ENCODE data around the gene SLC46A1. TPM values are rescaled to one million over a fixed set of nuclear protein-coding genes. Genes with fewer than 3 reads are reported as not detected.
A peak's percentile ranks its signal among the peaks of the same experiment; 100 is the strongest.

The SLC46A1 gene
- total and polyA plus RNA-seq, 2 donors (not counting 1 experiment from before 2014, with no cell fraction given): 2.5 to 4.3 TPM

- intact Hi-C loops (cut with micrococcal nuclease): loop anchor here (2.0 kb wide), 1 partner anchor 15 kb away; the partner anchor contains the start of genes SARM1 and VTN
- H3K27ac ChIP-seq (ENCODE audit: low read length in 2 of 2): no peak overlapping the region
- H3K36me3 ChIP-seq (replicated peaks in 1 of 2; ENCODE audit: control extremely low read depth in 1 of 2, control insufficient read depth in 1 of 2, extremely low read depth in 1 of 2, insufficient read depth in 2 of 2, low read length in 1 of 2): peaks cover 3 to 19% of the 10 kb centered on the region in 2 experiments
- Mint-ChIP-seq H3K9me3 (ENCODE audit: insufficient read depth) (no peaks in the 10 kb centered on the region), H3K27me3 (peaks cover 27% of the 10 kb centered on the region), H3K27ac (no peak overlapping the region), H3K4me1 (peaks cover 26% of the 10 kb centered on the region), H3K4me3 (peak overlapping the region; percentile 92)
- H3K9ac ChIP-seq (ENCODE audit: low read length): peak overlapping the region; percentile 65
- DNase-seq (no peak), ATAC-seq (ENCODE audit: low read depth) (no peak)
- POLR2A ChIA-PET: no interaction called here
- CTCF ChIA-PET: interaction anchor here (0.6 to 1.6 kb wide), 3 partner anchors 31 to 116 kb away, joined by 3 to 6 read pairs (median 5); no protein-coding TSS in a partner anchor
- peaks cover 12% of the 10 kb centered on the region for H4K20me1 ChIP-seq (ENCODE audit: control insufficient read depth, insufficient read depth, low read length, poor library complexity, severe bottlenecking)
- H3K79me2 ChIP-seq (ENCODE audit: control insufficient read depth, insufficient read depth, low read length): peaks cover 8% of the 10 kb centered on the region
- peaks cover 0 to 4% (median 0%) of the 10 kb centered on the region in 3 donors for H3K9me3 ChIP-seq (ENCODE audit: control extremely low read depth in 1 of 3, control insufficient read depth in 2 of 3, insufficient read depth in 1 of 3, low read length in 2 of 3)
- H3K27me3 ChIP-seq (replicated peaks in 1 of 4; ENCODE audit: control extremely low read depth in 1 of 4, control insufficient read depth in 3 of 4, insufficient read depth in 4 of 4, low read length in 3 of 4): peaks cover 0 to 32% (median 2%) of the 10 kb centered on the region in 4 experiments
- WGBS (ENCODE audit: insufficient coverage): 42% methylated on average over 5 of the region's 8 CpGs
- no peak overlapping the region for H2AFZ ChIP-seq (ENCODE audit: insufficient read depth, low read depth, low read length, poor library complexity, severe bottlenecking)
- peak overlapping the region; percentile 92 for H3K4me2 ChIP-seq (replicated peaks; ENCODE audit: low read depth, low read length, poor library complexity, severe bottlenecking)
- H3K4me3 ChIP-seq (ENCODE audit: control extremely low read depth in 1 of 5, extremely low read depth in 1 of 5, insufficient read depth in 1 of 5, low read depth in 2 of 5, low read length in 4 of 5): peak overlapping the region in 4 of 5 experiments; percentile 42 to 74 (median 60)
- no peak for TF ChIP-seq EZH2 (IDR thresholded peaks at IDR 0.05; ENCODE audit: borderline replicate concordance, insufficient read depth, low read depth, low read length, poor library complexity, severe bottlenecking)
- TF ChIP-seq CTCF (IDR thresholded peaks at IDR 0.05): no peak
- H3K4me1 ChIP-seq (ENCODE audit: control insufficient read depth in 2 of 2, insufficient read depth in 2 of 2, low read length in 2 of 2): peaks cover 16 to 20% of the 10 kb centered on the region in 2 donors
Observed at GRCh38 chr17:28385406-28385805, 20.6 kb downstream of the SLC46A1 start.

- 5% methylated on average over 26 of the region's 29 CpGs for WGBS (ENCODE audit: insufficient coverage)
- no peak for TF ChIP-seq EZH2 (IDR thresholded peaks at IDR 0.05; ENCODE audit: borderline replicate concordance, insufficient read depth, low read depth, low read length, poor library complexity, severe bottlenecking)
- TF ChIP-seq CTCF (IDR thresholded peaks at IDR 0.05): no peak
- Histone ChIP-seq H3K27ac (ENCODE audit: low read length in 2 of 2) (no peak overlapping the region), H3K79me2 (ENCODE audit: control insufficient read depth, insufficient read depth, low read length) (peaks cover 11% of the 10 kb centered on the region), H3K36me3 (replicated peaks in 1 of 2; ENCODE audit: control extremely low read depth in 1 of 2, control insufficient read depth in 1 of 2, extremely low read depth in 1 of 2, insufficient read depth in 2 of 2, low read length in 1 of 2) (peaks cover 3 to 15% of the 10 kb centered on the region in 2 experiments), H3K27me3 (replicated peaks in 1 of 4; ENCODE audit: control extremely low read depth in 1 of 4, control insufficient read depth in 3 of 4, insufficient read depth in 4 of 4, low read length in 3 of 4) (peaks cover 0 to 32% (median 2%) of the 10 kb centered on the region in 4 experiments), H3K9ac (ENCODE audit: low read length) (peak overlapping the region; percentile 65), H2AFZ (ENCODE audit: insufficient read depth, low read depth, low read length, poor library complexity, severe bottlenecking) (peak overlapping the region; percentile 79), H4K20me1 (ENCODE audit: control insufficient read depth, insufficient read depth, low read length, poor library complexity, severe bottlenecking) (peaks cover 14% of the 10 kb centered on the region), H3K4me1 (ENCODE audit: control insufficient read depth in 2 of 2, insufficient read depth in 2 of 2, low read length in 2 of 2) (peaks cover 16 to 20% of the 10 kb centered on the region in 2 donors), H3K9me3 (ENCODE audit: control extremely low read depth in 1 of 3, control insufficient read depth in 2 of 3, insufficient read depth in 1 of 3, low read length in 2 of 3) (peaks cover 0 to 4% (median under 1%) of the 10 kb centered on the region in 3 donors), H3K4me3 (ENCODE audit: control extremely low read depth in 1 of 5, extremely low read depth in 1 of 5, insufficient read depth in 1 of 5, low read depth in 2 of 5, low read length in 4 of 5) (peak overlapping the region in 4 of 5 experiments; percentile 42 to 74 (median 60)), H3K4me2 (replicated peaks; ENCODE audit: low read depth, low read length, poor library complexity, severe bottlenecking) (peak overlapping the region; percentile 92)
- Mint-ChIP-seq H3K4me1 (peaks cover 26% of the 10 kb centered on the region), H3K27me3 (peaks cover 27% of the 10 kb centered on the region), H3K27ac (no peak overlapping the region), H3K9me3 (ENCODE audit: insufficient read depth) (no peaks in the 10 kb centered on the region), H3K4me3 (peak overlapping the region; percentile 92)
- intact Hi-C loops (cut with micrococcal nuclease): loop anchor here (2.0 kb wide), 1 partner anchor 14 kb away; the partner anchor contains the start of genes SARM1 and VTN
- no peak for ATAC-seq (ENCODE audit: low read depth)
- ChIA-PET CTCF (interaction anchor here (1.1 kb wide), 1 partner anchor 32 kb away, joined by 6 read pairs; no protein-coding TSS in a partner anchor), POLR2A (no interaction called here)
- DNase-seq: no peak
Observed at GRCh38 chr17:28385037-28385400, 21.0 kb downstream of the SLC46A1 start.
